Effector memory CD4-positive, alpha-beta T cell (primary cell): ENCODE data around the gene CYB561.
A peak's percentile ranks its signal among the peaks of the same experiment; 100 is the strongest.

Experiments used
- DNase-seq, 3 donors: peaks; one replicate each; pipeline ENCODE4 v3.0.0-alpha.2; 2020
- H3K27ac ChIP-seq: 2 replicates; pipeline ENCODE4 v1.7.0; 2013; ENCODE audit warnings: mild to moderate bottlenecking, low read length, moderate library complexity; ENCODE audit not compliant: insufficient read depth, poor library complexity, severe bottlenecking
- H3K27me3 ChIP-seq: replicated peaks from 2 replicates; pipeline ENCODE4 v1.7.0; 2013; ENCODE audit warnings: mild to moderate bottlenecking, low read length; ENCODE audit not compliant: insufficient read depth, control insufficient read depth, poor library complexity, severe bottlenecking
- H3K36me3 ChIP-seq: 2 replicates; pipeline ENCODE4 v1.7.0; 2013; ENCODE audit warnings: mild to moderate bottlenecking, low read length, moderate library complexity; ENCODE audit not compliant: control insufficient read depth, insufficient read depth
- H3K4me1 ChIP-seq: 2 replicates; pipeline ENCODE4 v1.7.0; 2013; ENCODE audit warnings: low read length, mild to moderate bottlenecking; ENCODE audit not compliant: control insufficient read depth, insufficient read depth, poor library complexity, severe bottlenecking
- H3K4me3 ChIP-seq: 2 replicates; pipeline ENCODE4 v1.7.0; 2013; ENCODE audit warnings: low read length, low read depth, mild to moderate bottlenecking; ENCODE audit not compliant: insufficient read depth, poor library complexity, severe bottlenecking
- H3K9me3 ChIP-seq: 2 replicates; pipeline ENCODE4 v1.7.0; 2013; ENCODE audit warnings: mild to moderate bottlenecking, low read length, moderate library complexity; ENCODE audit not compliant: control insufficient read depth
- total RNA-seq, 3 donors: gene quantifications; one replicate each; lab custom pipeline; 2026; lab: John Stamatoyannopoulos, UW

Gene CYB561
- 68.9 to 84.5 (median 76.4) reads per million in 3 donors for total RNA-seq

GRCh38 chr17:63445954-63446752 lies at the start of gene CYB561:
Gene CYB561, minus strand, starts transcription at chr17:63446306. Its CDS starts 8,759 bp downstream, at chr17:63437547.
- Histone ChIP-seq H3K4me3 (peak within 1 kb of the TSS; percentile 63), H3K9me3 (no peaks in the 10 kb centered on the region), H3K4me1 (peaks cover 18% of the 10 kb centered on the region), H3K36me3 (no peaks in the 10 kb centered on the region), H3K27ac (peak within 1 kb of the TSS; percentile 99), H3K27me3 (no peaks in the 10 kb centered on the region)
- peak; percentile 58 to 68 (median 67) for DNase-seq

DNA sequence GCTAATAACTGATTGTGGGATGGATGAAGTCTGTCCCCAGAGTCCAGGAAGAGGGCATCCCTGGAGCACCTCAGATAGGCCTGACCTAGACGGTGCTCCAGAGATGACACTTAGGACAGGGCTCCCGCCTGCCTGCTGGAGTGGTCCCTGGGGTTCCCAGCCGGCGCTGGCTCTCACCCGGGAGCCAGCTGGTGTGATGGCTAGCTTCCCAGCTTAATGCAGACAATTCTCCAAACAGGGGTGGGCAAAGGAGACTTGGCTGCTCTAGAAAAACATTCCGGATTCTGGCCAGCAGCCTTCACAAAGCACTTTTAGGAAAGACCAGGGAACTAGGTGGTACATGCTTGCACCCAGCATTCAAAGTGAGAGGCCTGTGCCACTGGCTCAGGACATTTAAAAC lies 49.4 kb upstream of the CYB561 start:
- DNase-seq = no peak
- Histone ChIP-seq H3K4me3 (no peak overlapping the region), H3K9me3 (no peaks in the 10 kb centered on the region), H3K36me3 (no peaks in the 10 kb centered on the region), H3K27me3 (no peaks in the 10 kb centered on the region), H3K27ac (no peak overlapping the region), H3K4me1 (no peaks in the 10 kb centered on the region)

GRCh38 chr17:63494300-63494928 lies 48.3 kb upstream of the CYB561 start:
- Histone ChIP-seq H3K9me3 (no peaks in the 10 kb centered on the region), H3K27ac (no peak overlapping the region), H3K36me3 (no peaks in the 10 kb centered on the region), H3K4me3 (no peak overlapping the region), H3K4me1 (no peaks in the 10 kb centered on the region), H3K27me3 (no peaks in the 10 kb centered on the region)
- DNase-seq = no peak

DNA sequence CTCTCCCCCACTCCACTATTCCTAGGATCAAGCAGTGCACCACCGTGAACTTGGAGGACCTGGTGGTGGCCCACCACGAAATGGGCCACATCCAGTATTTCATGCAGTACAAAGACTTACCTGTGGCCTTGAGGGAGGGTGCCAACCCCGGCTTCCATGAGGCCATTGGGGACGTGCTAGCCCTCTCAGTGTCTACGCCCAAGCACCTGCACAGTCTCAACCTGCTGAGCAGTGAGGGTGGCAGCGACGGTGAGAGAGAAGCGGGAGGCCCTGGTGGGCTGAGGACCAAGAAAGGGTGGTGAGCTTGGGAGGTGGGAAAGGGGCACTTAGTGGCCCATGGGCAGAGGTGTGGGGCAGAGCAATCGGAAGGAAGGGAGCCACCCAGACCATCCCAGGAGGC lies 47.3 kb upstream of the CYB561 start:
- DNase-seq = no peak
- Histone ChIP-seq H3K27ac (no peak overlapping the region), H3K27me3 (no peaks in the 10 kb centered on the region), H3K4me1 (no peaks in the 10 kb centered on the region), H3K9me3 (no peaks in the 10 kb centered on the region), H3K36me3 (no peaks in the 10 kb centered on the region), H3K4me3 (no peak overlapping the region)

- no peak overlapping the region for H3K4me3 ChIP-seq
- no peak for DNase-seq
- H3K4me1 ChIP-seq = no peaks in the 10 kb centered on the region
- H3K9me3 ChIP-seq = no peaks in the 10 kb centered on the region
- H3K36me3 ChIP-seq = no peaks in the 10 kb centered on the region
- H3K27ac ChIP-seq = no peak overlapping the region
- H3K27me3 ChIP-seq = no peaks in the 10 kb centered on the region
These were observed 46.8 kb upstream of the CYB561 start for GRCh38 chr17:63492940-63493339.

DNA sequence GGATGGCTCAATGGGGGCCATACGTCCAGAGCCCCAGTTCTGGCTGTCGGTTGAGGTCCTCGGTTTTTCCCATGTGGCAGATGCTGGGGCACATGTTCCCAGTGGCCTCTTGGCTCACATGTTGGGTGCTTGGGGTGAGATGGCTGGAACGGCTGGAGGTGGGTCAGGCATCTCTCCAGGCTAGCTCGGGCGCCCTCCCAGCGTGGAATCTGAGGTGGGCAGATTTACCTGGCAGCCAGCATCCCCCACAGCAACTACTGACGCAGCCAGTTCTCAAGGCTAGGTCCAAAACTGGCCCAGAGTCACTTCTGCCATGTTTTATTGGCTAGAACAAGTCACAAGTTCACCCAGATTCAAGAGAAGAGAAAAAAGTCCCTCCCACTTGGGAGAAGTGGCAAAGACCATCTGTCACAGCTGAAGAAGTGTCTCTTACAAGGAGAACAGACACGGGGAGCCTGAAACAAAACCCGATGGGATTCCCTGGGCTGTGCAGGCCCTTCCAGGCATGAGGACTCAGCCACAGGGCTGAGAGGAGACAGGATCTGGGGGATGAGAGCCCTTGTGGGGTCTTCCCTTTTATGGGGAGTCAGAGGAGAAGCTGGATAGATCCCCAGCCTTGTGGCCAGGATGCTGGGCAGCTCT lies 46.0 kb upstream of the CYB561 start:
- Histone ChIP-seq H3K4me1 (no peaks in the 10 kb centered on the region), H3K27me3 (no peaks in the 10 kb centered on the region), H3K36me3 (no peaks in the 10 kb centered on the region), H3K27ac (no peak overlapping the region), H3K4me3 (no peak overlapping the region), H3K9me3 (no peaks in the 10 kb centered on the region)
- DNase-seq = no peak

GRCh38 chr17:63491413-63491812 lies 45.3 kb upstream of the CYB561 start:
- H3K4me3 ChIP-seq = no peak overlapping the region
- DNase-seq = no peak
- H3K4me1 ChIP-seq = no peaks in the 10 kb centered on the region
- H3K27ac ChIP-seq = no peak overlapping the region
- no peaks in the 10 kb centered on the region for H3K9me3 ChIP-seq
- no peaks in the 10 kb centered on the region for H3K36me3 ChIP-seq
- H3K27me3 ChIP-seq = no peaks in the 10 kb centered on the region

DNA sequence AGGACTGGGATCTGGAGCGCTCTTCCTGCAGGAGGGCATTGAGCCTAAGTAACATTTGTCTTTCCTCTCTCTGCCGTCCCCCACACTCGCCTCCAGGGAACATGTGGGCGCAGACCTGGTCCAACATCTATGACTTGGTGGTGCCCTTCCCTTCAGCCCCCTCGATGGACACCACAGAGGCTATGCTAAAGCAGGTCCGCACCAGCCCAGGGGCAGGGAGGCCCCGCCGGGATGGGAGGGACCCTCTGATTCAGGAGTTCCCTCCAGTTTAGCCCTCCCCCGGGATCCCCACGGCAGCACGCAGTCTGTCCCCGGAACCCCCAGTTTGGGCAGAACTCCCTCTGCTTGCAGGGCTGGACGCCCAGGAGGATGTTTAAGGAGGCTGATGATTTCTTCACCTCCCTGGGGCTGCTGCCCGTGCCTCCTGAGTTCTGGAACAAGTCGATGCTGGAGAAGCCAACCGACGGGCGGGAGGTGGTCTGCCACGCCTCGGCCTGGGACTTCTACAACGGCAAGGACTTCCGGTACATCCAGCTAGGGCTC lies 44.8 kb upstream of the CYB561 start:
- no peaks in the 10 kb centered on the region for H3K27me3 ChIP-seq
- no peaks in the 10 kb centered on the region for H3K9me3 ChIP-seq
- no peaks in the 10 kb centered on the region for H3K36me3 ChIP-seq
- no peak overlapping the region for H3K27ac ChIP-seq
- no peak overlapping the region for H3K4me3 ChIP-seq
- no peaks in the 10 kb centered on the region for H3K4me1 ChIP-seq
- no peak for DNase-seq

DNA sequence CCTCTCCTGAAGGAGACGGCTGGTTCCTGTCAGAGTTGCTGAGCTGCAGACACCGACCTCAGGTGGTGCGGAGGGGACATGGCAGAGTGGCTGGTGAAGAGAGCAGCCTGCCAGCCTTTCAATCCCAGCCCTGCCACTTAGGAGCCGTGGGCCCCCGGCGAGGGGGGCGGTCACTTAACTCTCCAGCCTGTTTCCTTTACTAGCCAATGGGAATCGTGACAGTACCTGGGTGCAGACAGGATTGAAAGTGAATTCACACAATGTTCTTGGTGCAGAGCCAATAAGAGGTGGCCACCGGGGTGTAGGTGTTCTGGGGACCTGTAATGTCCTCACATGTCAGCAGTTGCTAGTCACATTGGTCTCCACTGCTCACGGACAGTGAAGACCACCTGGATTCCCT lies 44.2 kb upstream of the CYB561 start:
- Histone ChIP-seq H3K27me3 (no peaks in the 10 kb centered on the region), H3K36me3 (no peaks in the 10 kb centered on the region), H3K4me3 (no peak overlapping the region), H3K4me1 (no peaks in the 10 kb centered on the region), H3K9me3 (no peaks in the 10 kb centered on the region), H3K27ac (no peak overlapping the region)
- DNase-seq = no peak

DNA sequence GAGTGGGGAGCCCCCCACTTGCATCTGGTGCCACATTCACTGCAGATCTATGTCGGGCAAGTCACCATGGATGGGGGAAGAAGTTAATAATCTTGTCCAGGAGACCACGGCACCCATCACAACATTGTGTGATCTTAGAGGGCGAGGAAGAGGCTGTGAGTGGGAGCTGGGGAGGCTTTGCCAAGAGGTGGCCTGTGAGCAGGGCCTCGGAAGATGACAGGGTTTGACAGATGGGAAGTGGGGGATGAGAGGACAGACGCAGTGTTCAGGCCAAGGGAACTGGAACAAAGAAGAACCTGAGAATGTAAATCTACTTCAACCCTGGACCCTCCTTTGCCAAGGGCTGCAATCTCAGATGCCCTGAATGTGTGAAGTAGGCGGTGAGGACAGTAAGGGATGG lies 43.2 kb upstream of the CYB561 start:
- no peaks in the 10 kb centered on the region for H3K4me1 ChIP-seq

More for the DNA sequence above, 43.2 kb upstream of the CYB561 start:
- no peak for DNase-seq
- Histone ChIP-seq H3K27me3 (no peaks in the 10 kb centered on the region), H3K4me3 (no peak overlapping the region), H3K9me3 (no peaks in the 10 kb centered on the region), H3K27ac (no peak overlapping the region), H3K36me3 (no peaks in the 10 kb centered on the region)
